Measurements from ENCODE around the gene MYRIP.
"Not testable (repeated sequence)": the region's sequence is repeated elsewhere in the genome, so short reads cannot be mapped to it uniquely, and the experiment has no call there.

The MYRIP gene

DNA sequence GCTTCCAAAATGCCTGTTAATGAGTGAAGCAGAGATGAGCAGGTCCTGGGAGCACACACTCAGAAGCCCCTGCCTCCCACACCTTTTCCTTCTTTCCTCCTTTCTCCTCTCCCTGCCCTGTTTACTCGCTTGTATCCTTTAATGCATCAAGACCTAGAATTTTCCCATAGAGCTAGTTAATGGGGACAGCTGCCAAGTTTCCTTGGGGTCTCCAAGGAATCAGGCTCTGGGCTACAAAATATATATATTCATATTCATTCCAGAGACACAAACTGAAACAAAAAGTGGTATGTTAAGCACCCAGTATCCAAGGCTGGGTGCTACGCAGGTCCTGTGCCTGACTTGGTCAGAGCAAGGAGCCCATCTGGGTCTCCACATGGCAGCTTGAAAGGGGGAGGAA lies 235.6 kb downstream of the MYRIP start:
- DNase-seq, result no peak

DNA sequence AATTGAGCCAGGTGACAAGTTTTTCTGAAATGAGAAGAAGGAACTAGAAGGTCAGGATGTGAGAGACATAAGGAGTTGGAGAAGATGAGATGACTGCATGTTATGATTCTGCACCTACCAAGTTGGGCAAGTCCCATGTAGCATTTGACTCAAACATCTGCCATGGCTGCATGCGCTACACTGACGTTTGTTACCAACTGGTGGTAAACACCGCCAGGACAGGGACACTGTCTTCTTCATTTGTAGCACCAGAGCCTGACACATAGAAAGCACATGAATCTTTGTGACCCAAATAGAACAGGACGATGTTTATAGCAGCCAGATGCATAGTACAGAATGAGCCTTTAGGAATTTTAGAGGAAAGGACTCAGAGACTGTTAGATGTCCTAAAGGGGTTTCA lies 236.7 kb downstream of the MYRIP start:
- DNase-seq, result no peak

DNA sequence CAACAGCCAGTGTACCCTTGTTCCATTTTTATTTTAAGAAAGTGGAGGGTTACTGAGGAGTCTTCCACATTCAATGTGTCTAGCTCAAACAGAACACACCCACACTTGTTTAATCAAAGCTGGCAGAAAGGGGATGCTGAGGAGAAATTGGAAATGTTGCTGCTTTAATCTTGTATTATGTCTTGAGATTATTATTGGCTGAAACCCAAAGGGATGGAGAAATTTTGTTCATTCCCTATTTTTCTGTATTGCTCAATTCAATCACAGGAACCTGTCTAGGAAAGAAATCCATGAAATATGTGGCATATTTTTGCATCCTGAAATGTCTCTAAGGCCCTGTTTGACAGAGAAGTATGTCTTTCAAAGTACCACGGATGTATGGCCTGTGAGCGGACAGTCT lies 238.0 kb downstream of the MYRIP start:
- no peak for DNase-seq

DNA sequence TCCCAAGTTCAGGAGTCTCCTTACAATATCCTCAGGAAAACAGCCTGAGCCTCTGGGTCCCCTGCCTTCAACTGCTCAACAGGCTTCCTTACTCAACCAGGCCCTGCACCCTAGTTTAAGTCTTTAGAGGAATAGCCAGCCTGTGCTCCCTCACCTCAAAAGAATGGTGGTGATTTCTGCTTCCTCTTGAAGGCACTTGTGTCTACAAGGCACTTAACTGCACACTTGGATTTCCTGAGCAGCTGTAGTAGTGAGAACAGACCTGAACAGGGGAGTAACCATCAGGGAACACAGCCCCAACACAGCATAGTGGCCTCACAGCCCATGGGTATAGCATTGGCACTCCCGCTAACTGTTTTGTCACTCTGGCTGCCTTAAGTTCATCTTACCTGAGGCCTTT lies 244.3 kb downstream of the MYRIP start:
- DNase-seq, result no peak

DNA sequence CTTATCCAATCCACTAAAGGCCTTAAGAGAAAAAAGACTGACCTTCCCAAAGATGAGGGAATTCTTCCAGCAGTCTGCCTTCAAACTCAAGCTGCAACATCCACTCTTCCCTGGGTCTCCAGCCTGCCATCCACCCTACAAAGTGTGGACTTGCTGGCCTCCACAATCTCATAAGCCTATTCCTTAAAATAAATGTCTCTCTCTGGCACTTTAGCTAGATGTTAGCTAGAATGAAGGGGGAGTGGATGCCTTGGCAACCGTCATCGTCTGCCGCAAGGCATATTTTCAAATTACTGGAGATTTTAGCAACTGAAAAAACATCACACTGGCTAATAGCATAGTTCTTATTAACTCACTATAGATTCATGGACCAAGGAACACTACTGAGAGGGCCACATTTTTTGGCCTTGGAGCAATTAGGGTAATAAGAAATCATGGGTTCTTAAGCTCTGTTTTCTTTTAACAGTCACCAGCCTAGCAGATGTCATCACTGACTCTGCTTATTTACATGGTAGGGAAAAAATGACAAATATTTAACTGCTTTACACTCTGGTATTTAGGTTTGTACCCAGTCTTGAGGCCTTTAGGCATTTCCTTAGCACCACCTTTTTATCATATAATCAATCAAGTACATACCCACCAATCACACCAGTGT lies 245.3 kb downstream of the MYRIP start:
- no peak for DNase-seq

DNA sequence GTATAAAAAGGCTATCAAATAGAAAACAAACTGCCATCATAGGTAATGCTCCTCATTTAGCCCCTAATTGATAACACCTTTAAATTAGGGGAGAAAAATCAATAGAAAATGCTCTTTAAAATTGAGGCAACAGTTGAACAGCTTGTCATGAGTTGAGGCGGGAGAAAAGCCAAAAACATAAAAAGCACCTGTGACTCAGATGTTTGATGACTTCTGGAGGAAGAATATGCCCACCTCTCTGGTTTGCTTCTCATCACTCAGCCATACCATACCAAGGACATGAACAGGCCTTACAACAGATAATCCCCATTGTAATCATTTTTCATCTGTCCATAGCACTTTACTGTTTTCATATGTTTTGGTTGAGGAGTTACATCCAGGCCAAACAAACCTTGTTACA lies 246.0 kb downstream of the MYRIP start:
- DNase-seq, result no peak

DNA sequence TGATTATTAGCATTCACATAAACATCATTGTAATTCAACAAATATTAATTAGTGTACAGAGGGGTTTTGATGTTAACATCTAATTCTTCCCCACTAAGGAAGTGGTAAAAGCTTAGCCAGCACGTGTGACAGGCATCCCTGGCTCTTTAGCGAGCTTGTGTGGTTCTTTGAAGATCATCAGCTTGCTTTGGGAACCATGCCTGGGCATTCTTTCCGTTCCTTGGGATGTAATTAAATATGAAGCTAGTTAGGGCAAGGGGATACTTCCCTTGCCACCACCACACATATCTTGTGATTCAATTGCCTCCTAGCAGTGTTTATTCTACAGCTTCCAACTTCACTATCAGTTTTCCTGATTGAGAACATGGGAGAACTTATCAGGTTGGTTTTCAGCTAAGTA lies 246.5 kb downstream of the MYRIP start:
- no peak for DNase-seq

DNA sequence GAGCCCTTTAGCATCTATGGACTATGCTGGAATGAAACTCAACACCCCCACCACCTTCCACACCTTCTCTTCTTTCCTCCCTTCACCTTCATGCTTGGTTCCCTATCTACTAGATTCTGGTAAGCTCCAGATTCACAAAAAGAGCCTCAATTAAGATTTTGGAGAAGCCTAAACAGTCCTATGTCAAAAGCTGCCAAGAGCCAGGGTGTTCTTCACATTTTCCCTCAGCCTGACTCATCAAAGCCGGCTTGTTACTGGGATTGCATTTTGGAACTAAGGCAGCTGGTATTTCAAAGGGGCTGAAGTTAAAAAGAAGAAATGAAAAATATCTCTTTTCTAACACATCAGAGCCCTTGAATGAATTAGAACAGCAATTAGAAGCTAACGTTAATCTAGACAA lies 247.7 kb downstream of the MYRIP start:
- no peak for DNase-seq

DNA sequence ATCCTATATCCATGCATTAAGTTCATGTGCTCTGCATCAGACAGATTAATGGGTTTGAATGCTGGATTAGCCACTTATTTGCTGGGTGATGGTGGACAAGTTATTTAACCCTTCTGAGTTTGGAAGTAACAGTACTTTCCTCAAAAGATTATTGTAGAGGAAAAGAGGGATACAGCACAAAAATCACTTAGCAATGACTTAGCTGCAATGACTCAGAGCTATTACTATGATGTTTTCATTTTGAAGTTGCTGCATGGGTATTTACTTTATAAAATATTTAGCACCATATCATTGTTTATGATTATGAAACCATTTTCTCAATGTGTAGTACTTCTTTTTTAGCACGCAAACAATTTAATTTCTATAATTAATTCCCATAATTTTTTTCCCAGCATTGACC lies 248.4 kb downstream of the MYRIP start:
- DNase-seq, result no peak

DNA sequence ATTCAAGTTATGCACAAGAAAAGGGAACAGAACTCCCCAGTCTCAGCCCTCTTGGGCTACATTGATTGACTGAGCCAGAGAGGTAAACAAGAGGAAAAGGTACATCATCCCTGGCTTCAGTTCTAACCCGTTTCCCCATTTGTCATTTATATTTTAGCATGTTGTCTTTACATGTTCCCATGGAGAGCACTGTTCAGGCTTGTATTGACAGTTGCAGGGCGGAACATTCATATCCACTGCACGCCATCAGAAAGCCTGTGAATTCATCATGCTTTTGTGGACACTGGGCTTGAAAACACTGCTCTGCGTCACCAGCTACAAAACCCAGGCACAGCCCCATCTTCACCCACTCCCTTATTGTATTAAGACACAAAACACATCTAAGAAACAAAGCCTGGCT lies 259.2 kb downstream of the MYRIP start:
- DNase-seq, result no peak

DNA sequence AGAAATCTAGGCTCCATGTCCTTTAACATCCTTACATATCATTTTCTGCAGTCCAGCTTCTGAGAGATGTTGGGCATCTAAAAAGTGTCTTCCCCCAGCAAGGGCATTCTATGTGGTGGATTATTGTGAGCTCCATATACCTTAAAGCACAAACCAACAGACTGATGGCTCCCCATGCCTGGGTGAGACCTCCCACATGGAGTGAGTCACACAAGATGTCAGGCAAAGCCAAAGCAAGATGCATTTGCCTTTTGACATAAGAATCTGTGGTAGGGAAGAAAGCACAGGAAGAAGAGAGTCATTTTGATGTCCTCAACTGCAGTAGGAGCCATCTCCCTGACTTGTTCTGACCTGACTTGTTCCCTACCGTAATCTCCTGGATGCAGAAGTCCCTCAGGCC lies 261.4 kb downstream of the MYRIP start:
- DNase-seq, result no peak

DNA sequence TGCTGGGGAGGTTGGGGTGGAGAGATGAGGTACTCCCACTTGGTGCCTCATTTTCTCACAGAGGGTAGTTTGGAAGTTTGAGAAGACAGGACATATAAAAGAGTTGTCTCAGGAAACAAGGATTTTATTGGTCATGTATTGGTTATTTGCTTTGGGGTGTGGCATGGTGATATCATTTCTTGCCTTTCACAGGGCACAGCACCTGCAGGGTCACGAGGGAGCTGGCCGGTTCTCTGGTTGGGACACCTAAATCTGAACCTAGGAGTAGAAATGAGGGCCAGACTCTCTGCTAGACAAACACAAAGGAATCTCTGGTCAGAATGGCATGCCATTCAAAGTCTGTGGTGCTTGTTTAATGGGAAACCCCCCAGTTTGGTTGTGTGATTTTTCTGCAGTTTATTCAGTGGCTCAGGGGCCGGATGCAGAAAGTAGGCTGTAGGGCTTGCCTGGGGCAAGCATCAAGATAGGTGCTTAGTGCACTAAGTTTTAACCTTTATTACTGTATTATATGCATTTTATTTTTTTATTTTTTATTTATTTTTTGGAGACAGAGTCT lies 262.4 kb downstream of the MYRIP start:
- DNase-seq, result no peak

DNA sequence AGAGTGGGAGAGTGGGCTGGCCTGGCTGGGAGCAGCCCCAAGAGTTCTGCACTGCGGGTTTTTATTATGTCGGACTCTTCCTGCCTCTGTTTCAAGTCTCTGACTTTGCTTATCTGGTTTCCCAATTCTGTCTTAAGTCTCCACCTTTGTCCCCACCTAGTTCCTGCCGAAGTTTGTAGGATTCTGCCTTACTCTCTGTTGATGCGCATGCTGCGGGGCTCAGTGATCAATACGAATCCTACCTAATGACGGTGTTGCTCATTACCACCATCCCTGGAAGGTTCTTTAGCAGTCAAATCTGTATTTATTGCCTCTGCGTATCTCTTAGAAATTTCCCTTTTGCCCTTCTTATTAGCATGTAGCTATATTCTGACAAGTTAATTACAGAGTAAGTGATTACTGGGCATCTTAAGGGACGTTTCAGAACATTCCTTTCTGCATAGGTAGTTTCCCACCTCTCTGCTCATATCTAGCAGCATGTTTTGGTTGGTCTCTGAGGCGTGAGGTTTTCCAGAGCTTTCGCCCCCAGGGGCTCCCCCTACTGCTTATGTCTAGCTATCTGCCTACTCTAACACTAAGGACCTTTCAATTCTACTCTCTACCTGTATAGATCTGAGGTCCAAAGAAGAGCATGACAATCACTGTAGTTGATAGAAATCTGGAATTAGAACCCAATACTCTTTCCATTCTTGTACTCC lies 264.1 kb downstream of the MYRIP start:
- no peak for DNase-seq

DNA sequence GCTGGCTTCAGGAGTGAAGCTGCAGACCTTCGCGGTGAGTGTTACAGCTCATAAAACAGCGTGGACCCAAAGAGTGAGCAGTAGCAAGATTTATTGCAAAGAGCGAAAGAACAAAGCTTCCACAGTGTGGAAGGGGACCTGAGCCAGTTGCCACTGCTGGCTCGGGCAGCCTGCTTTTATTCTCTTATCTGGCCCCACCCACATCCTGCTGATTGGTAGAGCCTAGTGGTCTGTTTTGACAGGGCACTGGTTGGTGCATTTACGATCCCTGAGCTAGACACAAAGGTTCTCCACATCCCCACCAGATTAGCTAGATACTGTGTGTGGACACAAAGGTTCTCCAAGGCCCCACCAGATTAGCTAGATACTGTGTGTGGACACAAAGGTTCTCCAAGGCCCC lies 267.7 kb downstream of the MYRIP start:
- DNase-seq, result not testable (repeated sequence)

DNA sequence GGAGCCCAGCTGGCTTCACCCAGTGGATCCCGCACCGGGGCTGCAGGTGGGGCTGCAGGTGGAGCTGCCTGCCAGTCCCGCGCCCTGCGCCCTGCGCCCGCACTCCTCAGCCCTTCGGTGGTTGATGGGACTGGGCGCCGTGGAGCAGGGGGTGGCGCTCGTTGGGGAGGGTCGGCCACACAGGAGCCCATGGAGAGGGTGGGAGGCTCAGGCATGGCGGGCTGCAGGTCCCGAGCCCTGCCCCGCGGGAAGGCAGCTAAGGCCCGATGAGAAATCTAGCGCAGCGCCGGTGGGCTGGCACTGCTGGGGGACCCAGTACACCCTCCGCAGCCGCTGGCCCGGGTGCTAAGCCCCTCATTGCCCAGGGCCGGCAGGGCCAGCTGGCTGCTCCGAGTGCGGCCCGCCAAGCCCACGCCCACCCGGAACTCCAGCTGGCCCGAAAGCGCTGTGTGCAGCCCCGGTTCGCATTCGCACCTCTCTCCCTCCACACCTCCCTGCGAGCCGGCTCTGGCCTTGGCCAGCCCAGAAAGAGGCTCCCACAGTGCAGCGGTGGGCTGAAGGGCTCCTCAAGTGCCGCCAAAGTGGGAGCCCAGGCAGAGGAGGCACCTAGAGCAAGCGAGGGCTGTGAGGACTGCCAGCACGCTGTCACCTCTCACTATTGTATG lies 268.6 kb downstream of the MYRIP start:
- DNase-seq, result not testable (repeated sequence)

DNA sequence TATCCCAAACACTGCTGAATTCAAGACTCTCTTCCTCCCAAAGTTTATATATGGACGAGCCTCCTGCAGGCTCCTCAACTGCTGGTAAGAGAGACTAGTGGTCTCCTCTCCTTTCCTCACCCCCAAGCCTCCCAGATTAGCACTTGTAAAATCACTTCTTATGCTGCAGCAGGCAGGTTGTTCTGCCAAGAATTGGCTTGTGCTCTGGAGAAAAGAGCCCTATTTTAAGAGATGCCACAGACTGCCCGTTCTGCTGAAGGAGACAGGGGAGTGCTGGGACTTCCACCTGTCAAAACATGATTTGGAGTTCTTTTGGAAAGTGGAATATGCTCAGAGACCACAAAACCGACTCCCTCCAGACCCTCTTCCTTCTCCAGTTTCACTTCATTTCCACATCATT lies 269.2 kb downstream of the MYRIP start:
- DNase-seq, result no peak

DNA sequence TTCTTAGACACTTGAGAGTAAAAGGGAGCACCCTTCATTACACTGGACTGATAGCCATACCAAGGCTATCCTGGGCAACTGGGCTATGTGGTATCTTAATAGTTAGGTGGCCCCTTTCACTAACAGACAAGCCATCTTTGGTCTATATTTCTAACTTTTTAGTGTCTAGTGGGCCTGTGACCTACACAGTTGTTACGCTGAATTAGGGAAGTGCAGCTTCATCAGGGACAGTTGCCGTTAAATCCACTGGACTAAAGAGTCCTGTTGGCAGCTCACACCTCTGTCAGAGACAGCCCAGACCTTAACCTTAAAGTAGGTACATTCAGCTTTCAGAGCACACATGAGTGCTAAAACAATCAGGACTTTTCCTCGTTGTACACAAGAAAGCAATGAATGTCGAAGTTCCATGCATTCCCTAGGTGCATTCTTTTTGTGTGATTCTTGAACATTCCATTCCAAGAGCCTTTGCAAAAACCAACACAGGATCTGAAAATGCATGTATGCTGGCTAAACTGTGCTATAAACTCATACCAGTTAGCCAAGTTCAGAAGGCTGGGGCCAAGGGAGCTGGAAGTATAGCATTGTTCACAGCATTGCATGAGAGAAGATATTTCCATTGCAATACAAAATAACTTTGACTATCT lies 269.9 kb downstream of the MYRIP start:
- DNase-seq, result no peak

DNA sequence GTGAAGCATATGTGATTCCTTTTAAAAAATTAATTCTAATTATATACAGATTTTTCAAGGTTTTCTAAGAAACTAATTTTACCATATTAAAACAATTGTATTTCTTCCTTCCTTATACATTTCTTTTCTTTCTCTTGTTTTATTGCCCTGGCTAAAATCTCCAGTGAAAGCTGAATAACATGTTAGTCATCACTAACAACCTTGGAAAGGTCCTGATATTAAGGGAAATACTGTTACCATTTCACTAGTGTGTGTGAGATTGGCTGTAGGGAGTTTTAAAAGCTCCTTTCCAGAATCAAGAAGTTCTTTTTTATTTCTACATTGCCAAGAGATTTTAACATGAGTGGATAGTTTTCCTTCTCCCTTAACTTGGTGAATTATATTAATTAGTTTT lies 270.4 kb downstream of the MYRIP start:
- no peak for DNase-seq

DNA sequence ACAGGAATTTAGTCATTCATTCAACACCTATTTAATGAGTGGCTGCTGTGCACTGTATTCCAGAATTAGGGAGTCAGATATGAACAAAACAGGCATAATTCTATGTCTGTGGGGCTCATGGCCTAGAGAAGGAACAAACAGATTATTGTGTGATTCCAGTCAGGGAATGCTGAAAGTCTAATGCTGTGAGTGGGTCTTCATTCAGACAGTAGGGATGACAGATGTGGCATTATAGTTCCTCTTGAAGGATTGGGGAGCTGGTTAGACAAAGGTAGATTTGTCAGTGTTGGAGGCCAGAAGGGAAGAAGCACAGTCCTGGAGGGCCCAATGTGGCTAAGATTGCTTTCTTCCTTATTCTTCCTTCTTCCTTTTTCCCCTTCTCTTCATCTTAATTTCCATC lies 273.7 kb downstream of the MYRIP start:
- no peak for DNase-seq

DNA sequence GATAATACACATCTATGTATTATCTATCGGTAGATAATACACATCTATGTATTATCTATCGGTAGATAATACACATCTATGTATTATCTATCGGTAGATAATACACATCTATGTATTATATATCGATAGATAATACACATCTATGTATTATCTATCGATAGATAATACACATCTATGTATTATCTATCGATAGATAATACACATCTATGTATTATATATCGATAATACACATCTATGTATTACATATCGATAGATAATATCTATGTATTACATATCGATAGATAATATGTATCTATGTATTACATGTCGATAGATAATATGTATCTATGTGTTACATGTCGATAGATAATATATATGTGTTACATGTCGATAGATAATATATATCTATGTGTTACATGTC lies 275.0 kb downstream of the MYRIP start:
- not testable (repeated sequence) for DNase-seq

DNA sequence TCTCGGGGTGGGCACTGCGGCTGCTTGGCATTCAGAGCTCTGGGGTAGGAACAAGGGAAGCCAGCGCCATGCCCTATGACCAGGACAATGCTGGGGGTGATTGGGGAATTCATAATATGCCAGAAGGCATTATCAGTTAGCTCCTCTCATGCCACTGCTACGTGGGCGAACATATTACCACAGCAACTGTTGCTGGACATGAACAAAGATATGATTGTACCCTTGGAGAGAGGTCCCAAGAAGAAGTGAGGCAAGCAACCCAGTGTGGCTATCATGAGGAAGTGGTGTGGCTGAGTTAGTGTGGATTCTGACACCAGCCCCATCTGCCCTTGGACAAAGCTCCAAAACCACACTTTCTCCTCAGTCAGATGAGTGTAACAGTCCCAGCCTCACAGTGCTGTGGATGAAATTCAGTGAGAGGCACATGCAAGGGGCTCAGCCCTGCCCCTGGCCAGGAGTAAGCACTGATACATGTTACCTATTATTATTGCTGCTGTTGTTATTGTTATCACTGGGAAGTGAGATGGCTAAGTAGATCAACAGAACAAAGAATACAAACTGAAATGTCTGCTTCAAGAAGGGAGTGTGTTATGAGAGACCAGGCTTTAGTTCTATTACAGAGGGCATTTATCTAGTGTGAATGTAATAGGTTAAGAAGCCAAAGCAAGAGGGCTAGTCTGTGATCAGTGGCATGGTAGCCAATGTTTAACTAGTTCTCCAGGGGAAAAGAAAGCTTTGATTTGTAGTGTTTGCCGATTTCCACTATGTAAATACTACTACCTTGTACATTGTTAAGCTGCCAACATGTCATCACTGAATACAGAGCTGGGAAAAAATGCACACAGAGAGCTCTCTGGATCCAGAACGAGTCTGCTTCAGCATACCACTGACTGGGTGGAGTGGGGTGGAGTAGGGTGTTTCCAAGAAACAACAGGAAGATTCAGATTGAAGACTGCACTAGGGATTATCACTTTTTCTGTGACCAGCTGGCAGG lies 277.8 kb downstream of the MYRIP start:
- no peak for DNase-seq

DNA sequence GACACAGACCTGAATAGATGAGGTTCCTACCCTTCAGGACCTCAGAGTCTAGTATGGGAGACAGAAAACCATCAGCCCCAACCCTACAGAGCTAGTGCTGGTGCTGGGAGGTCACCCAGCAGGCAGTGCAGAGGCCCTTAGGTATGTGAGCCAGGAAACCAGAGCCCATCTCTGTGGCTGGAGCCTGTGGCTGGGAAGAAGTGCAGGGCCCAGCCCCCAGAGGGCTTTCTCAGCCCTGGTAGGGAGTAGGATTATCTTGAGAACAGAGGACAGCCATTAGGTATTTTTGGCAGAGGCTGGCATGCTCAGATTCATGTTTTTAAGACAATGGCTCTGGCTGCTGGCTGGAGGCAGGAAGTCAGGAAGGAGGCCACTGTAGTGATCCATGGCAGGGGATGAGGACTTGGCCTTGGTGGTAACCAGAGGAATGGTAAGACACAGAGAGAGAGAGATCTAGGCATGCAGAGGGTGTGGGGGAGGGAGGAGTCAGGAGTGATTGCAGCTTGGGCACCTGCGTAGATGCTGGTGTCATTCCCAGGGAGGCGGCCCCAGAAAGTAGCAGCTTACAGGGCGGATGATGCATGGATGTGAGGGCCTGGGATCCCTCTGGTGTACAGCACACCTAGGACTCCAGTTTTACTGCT lies 279.2 kb downstream of the MYRIP start:
- no peak for DNase-seq

All from activated effector memory CD4-positive, alpha-beta T cell treated with anti-CD3 and anti-CD28 coated beads, Interleukin-2, amount 50 U/mL, for 16 hours (primary cell).